Measurements from ENCODE around the gene RPS15. TPM values are rescaled to one million over a fixed set of nuclear protein-coding genes. Genes with fewer than 3 reads are reported as not detected.

Gene RPS15
- polyA plus RNA-seq, 1 of the 3 experiments (the other 2 are of a cell fraction): 3,749 TPM

DNA sequence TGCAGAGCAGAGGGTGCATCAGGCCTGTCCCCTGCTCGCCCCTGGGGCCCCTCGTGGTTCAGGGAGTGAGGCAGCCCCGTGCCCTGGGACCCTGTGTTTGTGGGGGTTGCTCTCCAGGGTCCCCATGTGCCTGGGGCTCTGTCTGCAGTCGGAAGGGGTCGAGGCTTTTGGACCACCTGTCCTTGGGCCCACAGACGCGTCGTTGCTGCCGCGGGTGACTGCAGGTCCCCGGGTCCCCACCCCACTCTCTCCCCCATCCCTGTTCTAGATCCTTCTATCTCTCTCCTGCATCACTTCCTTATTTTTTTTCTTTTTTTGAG, 50.0 kb downstream of the RPS15 start:
- CTCF ChIA-PET: interaction anchor here (2.0 kb wide), 1 partner anchor 43 kb away, joined by 4 read pairs; no protein-coding TSS in a partner anchor
- no peaks in the 10 kb centered on the region for H3F3A ChIP-seq (replicated peaks; ENCODE audit: insufficient read depth)
- H3K9me3 ChIP-seq: no peaks in the 10 kb centered on the region
- H3K36me3 ChIP-seq (replicated peaks in 1 of 2; ENCODE audit: control insufficient read depth in 1 of 2, insufficient read depth in 2 of 2, low read length in 1 of 2): no peaks in the 10 kb centered on the region
- no peak for DNase-seq
- no peak overlapping the region for H3K9ac ChIP-seq
- H3K27me3 ChIP-seq (ENCODE audit: insufficient read depth): no peaks in the 10 kb centered on the region
- no peak overlapping the region for H3K4me3 ChIP-seq (ENCODE audit: low read depth in 2 of 2, low read length in 1 of 2)
- TF ChIP-seq FOXM1 (IDR thresholded peaks at IDR 0.05; ENCODE audit: low read depth): no peak
- TF ChIP-seq GATA2 (CRISPR knock-in tag; IDR thresholded peaks at IDR 0.05): no peak
- no peak for TF ChIP-seq ELF1 (IDR thresholded peaks at IDR 0.05)
- no peak for TF ChIP-seq TAF1 (IDR thresholded peaks at IDR 0.05; ENCODE audit: borderline replicate concordance, low read depth, low read length)
- no peak for TF ChIP-seq PBX3 (IDR thresholded peaks at IDR 0.05)
- TF ChIP-seq FOXJ3 (CRISPR knock-in tag; IDR thresholded peaks at IDR 0.05): no peak
- no peak for TF ChIP-seq REST (IDR thresholded peaks at IDR 0.05; ENCODE audit: low read depth, low read length)
- TF ChIP-seq EZH2phosphoT487 (IDR thresholded peaks at IDR 0.05; ENCODE audit: borderline replicate concordance, low read depth): no peak
- TF ChIP-seq POLR2AphosphoS5 (IDR thresholded peaks at IDR 0.05; ENCODE audit: low read depth, low read length): no peak
- no peaks in the 10 kb centered on the region for H3K79me2 ChIP-seq (ENCODE audit: insufficient read depth)
- POLR2A ChIA-PET: no interaction called here
- H3K4me1 ChIP-seq (ENCODE audit: control insufficient read depth in 1 of 2, insufficient read depth in 2 of 2, low read depth in 1 of 2, low read length in 1 of 2): peaks cover 5 to 15% of the 10 kb centered on the region in 2 experiments; a peak in 2 of 4 replicates
- H3K9me2 ChIP-seq: no peaks in the 10 kb centered on the region
- no peak overlapping the region for H2AFZ ChIP-seq (ENCODE audit: low read depth)
- no peak overlapping the region for H3K4me2 ChIP-seq
- no peaks in the 10 kb centered on the region for H4K20me1 ChIP-seq (ENCODE audit: insufficient read depth)
- H3K27ac ChIP-seq (ENCODE audit: low read depth in 2 of 2, low read length in 1 of 2): no peak overlapping the region
- WGBS (ENCODE audit: low lambda C conversion rate): 97% methylated on average over 10 of the region's 11 CpGs

DNA sequence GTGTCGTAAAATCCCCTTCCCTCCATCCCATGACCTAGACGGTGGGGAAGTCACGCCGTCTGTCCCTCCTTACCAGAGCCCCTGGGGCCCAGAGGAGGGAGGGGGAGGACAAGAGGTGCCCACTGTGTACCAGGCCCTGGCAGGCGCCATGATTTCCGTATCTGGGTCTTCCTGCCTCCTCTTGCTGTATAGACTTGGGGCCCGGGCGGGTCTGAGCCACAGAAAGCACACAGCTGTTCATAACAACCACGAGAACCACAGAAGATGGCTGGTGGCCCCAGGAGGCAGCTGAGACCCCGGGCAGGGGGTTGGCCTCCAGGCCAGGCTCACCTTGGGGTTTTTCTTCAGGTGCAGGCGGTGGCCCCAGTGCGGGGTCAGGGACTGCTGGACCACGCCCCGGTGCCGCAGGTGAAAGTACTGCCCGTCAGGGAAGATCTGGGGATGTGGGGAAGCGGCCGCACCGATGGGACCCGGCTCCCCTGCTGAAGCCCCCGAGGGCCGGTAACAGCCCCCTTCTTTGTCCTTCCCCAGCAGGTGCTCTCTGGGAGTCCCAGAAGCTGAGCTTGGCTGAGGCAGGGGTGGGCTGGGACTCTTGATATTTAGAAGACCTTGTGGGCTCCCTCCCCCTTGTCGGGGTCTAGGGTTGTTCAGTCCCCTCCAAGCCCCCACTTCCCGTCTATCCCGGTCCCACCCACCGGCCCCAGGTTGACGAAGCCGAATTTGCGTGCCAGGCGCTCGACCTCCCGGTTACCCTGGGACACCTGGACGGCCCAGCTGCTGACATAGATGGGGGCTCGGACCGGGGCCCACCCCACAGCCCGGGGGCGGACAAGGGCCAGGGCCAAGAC, 51.5 kb downstream of the RPS15 start:
- Histone ChIP-seq H2AFZ (ENCODE audit: low read depth) (peak overlapping the region; percentile 99), H3K27ac (ENCODE audit: low read depth in 2 of 2, low read length in 1 of 2) (peak overlapping the region; percentile 61 to 91; a peak in 2 of 4 replicates), H3K36me3 (replicated peaks in 1 of 2; ENCODE audit: control insufficient read depth in 1 of 2, insufficient read depth in 2 of 2, low read length in 1 of 2) (no peaks in the 10 kb centered on the region), H3K27me3 (ENCODE audit: insufficient read depth) (no peaks in the 10 kb centered on the region), H3K9me2 (no peaks in the 10 kb centered on the region), H3K4me1 (ENCODE audit: control insufficient read depth in 1 of 2, insufficient read depth in 2 of 2, low read depth in 1 of 2, low read length in 1 of 2) (peaks cover 5 to 18% of the 10 kb centered on the region in 2 experiments; a peak in 2 of 4 replicates), H3K79me2 (ENCODE audit: insufficient read depth) (no peaks in the 10 kb centered on the region), H3K9ac (peak overlapping the region; percentile 70), H3K4me2 (peak overlapping the region; percentile 93), H3F3A (replicated peaks; ENCODE audit: insufficient read depth) (no peaks in the 10 kb centered on the region), H3K9me3 (no peaks in the 10 kb centered on the region), H3K4me3 (ENCODE audit: low read depth in 2 of 2, low read length in 1 of 2) (peak overlapping the region; percentile 66 to 69), H4K20me1 (ENCODE audit: insufficient read depth) (no peaks in the 10 kb centered on the region)
- DNase-seq: peak; percentile 25
- ChIA-PET POLR2A (no interaction called here), CTCF (interaction anchor here (2.0 kb wide), 1 partner anchor 44 kb away, joined by 4 read pairs; no protein-coding TSS in a partner anchor)
- 34% methylated on average over 20 of the region's 37 CpGs for WGBS (ENCODE audit: low lambda C conversion rate)
- TF ChIP-seq SMC3 (IDR thresholded peaks at IDR 0.05; ENCODE audit: low read depth, low read length) (no peak), TAF1 (IDR thresholded peaks at IDR 0.05; ENCODE audit: borderline replicate concordance, low read depth, low read length) (no peak), JUND (IDR thresholded peaks at IDR 0.05) (no peak), GATA2 (CRISPR knock-in tag; IDR thresholded peaks at IDR 0.05) (no peak), FOXM1 (IDR thresholded peaks at IDR 0.05; ENCODE audit: low read depth) (no peak), MEF2A (IDR thresholded peaks at IDR 0.05; ENCODE audit: borderline replicate concordance, low read depth) (no peak), REST (IDR thresholded peaks at IDR 0.05; ENCODE audit: low read depth, low read length) (no peak), NRF1 (IDR thresholded peaks at IDR 0.05; ENCODE audit: low read depth, low read length) (no peak), EP300 (IDR thresholded peaks at IDR 0.05; ENCODE audit: borderline replicate concordance in 1 of 2, low read depth in 1 of 2, low read length in 1 of 2) (no peak)
- TF ChIP-seq, protein P1, sequence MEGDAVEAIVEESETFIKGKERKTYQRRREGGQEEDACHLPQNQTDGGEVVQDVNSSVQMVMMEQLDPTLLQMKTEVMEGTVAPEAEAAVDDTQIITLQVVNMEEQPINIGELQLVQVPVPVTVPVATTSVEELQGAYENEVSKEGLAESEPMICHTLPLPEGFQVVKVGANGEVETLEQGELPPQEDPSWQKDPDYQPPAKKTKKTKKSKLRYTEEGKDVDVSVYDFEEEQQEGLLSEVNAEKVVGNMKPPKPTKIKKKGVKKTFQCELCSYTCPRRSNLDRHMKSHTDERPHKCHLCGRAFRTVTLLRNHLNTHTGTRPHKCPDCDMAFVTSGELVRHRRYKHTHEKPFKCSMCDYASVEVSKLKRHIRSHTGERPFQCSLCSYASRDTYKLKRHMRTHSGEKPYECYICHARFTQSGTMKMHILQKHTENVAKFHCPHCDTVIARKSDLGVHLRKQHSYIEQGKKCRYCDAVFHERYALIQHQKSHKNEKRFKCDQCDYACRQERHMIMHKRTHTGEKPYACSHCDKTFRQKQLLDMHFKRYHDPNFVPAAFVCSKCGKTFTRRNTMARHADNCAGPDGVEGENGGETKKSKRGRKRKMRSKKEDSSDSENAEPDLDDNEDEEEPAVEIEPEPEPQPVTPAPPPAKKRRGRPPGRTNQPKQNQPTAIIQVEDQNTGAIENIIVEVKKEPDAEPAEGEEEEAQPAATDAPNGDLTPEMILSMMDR (IDR thresholded peaks at IDR 0.05): no peak

All from SK-N-SH (cell line).